ENCODE results near the gene CAPN5.

CAPN5 gene

DNA sequence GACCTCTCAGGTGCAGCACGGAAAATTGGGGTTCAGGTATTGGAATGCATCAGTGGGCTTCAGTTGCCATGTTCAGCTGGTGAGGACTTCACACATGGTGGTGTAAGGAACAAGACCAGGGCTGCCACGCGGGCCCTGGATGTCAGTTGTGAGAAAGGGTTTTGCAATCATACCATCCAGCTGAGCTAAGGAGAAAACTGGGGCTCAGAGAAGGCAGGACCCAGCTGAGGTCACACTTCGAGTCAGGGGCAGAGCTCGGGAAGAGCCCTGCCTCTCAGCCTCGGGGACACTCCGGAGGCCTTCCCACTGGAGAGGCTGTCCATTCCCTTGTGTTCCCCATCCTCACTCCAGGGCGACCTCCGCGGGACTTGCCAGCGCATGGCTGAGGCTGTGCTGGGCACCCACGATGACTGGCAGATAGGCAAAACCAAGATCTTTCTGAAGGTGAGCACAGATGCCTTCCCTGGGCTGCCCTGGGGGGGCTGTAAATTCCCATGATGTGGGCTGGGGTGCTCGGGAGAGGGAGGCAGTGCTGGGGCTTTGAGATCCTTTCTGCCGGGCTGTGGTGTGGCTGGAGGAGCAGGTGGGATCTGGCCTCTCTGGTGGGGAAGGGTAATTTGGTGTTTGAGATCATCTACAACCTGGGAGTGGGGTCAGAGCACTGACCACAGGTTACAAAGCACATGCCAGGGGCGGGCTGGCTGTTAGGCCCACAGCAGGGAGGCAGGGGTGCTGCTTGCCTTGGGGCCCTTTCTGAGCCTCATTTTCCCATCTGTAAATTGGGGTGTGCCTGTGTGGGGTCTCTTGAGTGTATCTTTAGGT, 108.5 kb downstream of the CAPN5 start:
- DNase-seq, result no peak
- Mint-ChIP-seq H3K9me3 (peaks cover 4% of the 10 kb centered on the region), H3K36me3 (ENCODE audit: low read depth) (peaks cover 5% of the 10 kb centered on the region), H3K27me3 (ENCODE audit: low read depth, poor library complexity) (peaks cover 4% of the 10 kb centered on the region), H3K27ac (no peak overlapping the region), H3K4me1 (peaks cover 63% of the 10 kb centered on the region), H3K4me3 (no peak overlapping the region)
- TF ChIP-seq, protein P1, sequence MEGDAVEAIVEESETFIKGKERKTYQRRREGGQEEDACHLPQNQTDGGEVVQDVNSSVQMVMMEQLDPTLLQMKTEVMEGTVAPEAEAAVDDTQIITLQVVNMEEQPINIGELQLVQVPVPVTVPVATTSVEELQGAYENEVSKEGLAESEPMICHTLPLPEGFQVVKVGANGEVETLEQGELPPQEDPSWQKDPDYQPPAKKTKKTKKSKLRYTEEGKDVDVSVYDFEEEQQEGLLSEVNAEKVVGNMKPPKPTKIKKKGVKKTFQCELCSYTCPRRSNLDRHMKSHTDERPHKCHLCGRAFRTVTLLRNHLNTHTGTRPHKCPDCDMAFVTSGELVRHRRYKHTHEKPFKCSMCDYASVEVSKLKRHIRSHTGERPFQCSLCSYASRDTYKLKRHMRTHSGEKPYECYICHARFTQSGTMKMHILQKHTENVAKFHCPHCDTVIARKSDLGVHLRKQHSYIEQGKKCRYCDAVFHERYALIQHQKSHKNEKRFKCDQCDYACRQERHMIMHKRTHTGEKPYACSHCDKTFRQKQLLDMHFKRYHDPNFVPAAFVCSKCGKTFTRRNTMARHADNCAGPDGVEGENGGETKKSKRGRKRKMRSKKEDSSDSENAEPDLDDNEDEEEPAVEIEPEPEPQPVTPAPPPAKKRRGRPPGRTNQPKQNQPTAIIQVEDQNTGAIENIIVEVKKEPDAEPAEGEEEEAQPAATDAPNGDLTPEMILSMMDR (IDR thresholded peaks at IDR 0.05), result no peak
